SU-DHL-6 (cell line): ENCODE measurements around the gene CLN6.

Source experiments
- CTCF ChIP-seq: fragments of 200-600 bp; sonication (generic); IDR thresholded peaks from one replicate; pipeline ENCODE4 v1.5.1; 2017; ENCODE audit warnings: antibody characterized with exemption, mild to moderate bottlenecking, low read length, moderate library complexity; ENCODE audit not compliant: insufficient read depth, poor library complexity, severe bottlenecking
- EZH2phosphoT487 ChIP-seq: fragments of 200-600 bp; sonication (generic), shearing (Covaris generic); conservative IDR thresholded peaks from 2 replicates; pipeline ENCODE4 v1.6.1; 2018; ENCODE audit warnings: mild to moderate bottlenecking, antibody characterized with exemption, low read length, moderate library complexity, mixed read lengths

- TF ChIP-seq CTCF, result no peak
- TF ChIP-seq EZH2phosphoT487, result no peak
These were observed 22.2 kb downstream of the CLN6 start for GRCh38 chr15:68207176-68207935.
